B cell (primary cell): ENCODE measurements around the gene SMURF1. TPM values are rescaled to one million over a fixed set of nuclear protein-coding genes. Genes with fewer than 3 reads are reported as not detected.

Experiments
- ATAC-seq: fragments of 200-7000 bp; cut with Tn5 transposase; one replicate; pipeline ENCODE4 v1.10.0; 2021; ENCODE audit warnings: low read depth, mild to moderate bottlenecking, moderate number of reproducible peaks, moderate library complexity
- CTCF ChIA-PET: fragments of 350-600 bp; sonication (Branson Sonifier 250); formaldehyde crosslinking; loops from one replicate; lab custom pipeline; 2021; ENCODE audit warnings: antibody characterized with exemption, inconsistent platforms; lab: Charles Lee
- POLR2A ChIA-PET: fragments of 350-600 bp; sonication (Branson Sonifier 250); formaldehyde crosslinking; loops from one replicate; lab custom pipeline; 2021; ENCODE audit warnings: antibody characterized with exemption; lab: Charles Lee
- DNase-seq: peaks from one replicate; pipeline ENCODE4 v3.0.0; 2013
- H2AFZ ChIP-seq: 2 replicates; pipeline ENCODE4 v1.6.1; 2012; ENCODE audit warnings: mild to moderate bottlenecking, low read depth, low read length; ENCODE audit not compliant: insufficient read depth, poor library complexity, severe bottlenecking
- H3K27ac ChIP-seq, 2 donors: 1 replicate in 1 of 2; 2 replicates in 1 of 2; pipeline ENCODE4 v1.5.1; 2012 to 2013; ENCODE audit warnings: low read length in 2 of 2, mild to moderate bottlenecking in 2 of 2, moderate library complexity in 1 of 2
- H3K27me3 ChIP-seq, 4 experiments: fragments of 200-600 bp in 1 of 4; sonication (generic) in 1 of 4; replicated peaks in 1 of 4; 1 replicate in 2 of 4; 2 replicates in 2 of 4; pipeline versions ENCODE4 v1.6.1 to v1.7.0; 2013 to 2016; ENCODE audit warnings: low read length in 3 of 4, mild to moderate bottlenecking in 2 of 4, mixed read lengths in 1 of 4, moderate library complexity in 1 of 4; ENCODE audit not compliant: insufficient read depth in 4 of 4, control insufficient read depth in 3 of 4; ENCODE audit errors: control extremely low read depth in 1 of 4
- H3K36me3 ChIP-seq, 2 experiments: replicated peaks in 1 of 2; 1 replicate in 1 of 2; 2 replicates in 1 of 2; pipeline versions ENCODE4 v1.6.1 to v1.7.1; 2013; ENCODE audit warnings: low read length in 1 of 2; ENCODE audit not compliant: insufficient read depth in 2 of 2, control insufficient read depth in 1 of 2; ENCODE audit errors: control extremely low read depth in 1 of 2, extremely low read depth in 1 of 2
- H3K4me1 ChIP-seq, 2 donors: fragments of 200-600 bp in 1 of 2; sonication (generic) in 1 of 2; 1 replicate in 1 of 2; 2 replicates in 1 of 2; pipeline versions ENCODE4 v1.5.1 to v1.6.1; 2013 to 2017; ENCODE audit warnings: low read length in 2 of 2; ENCODE audit not compliant: control insufficient read depth in 2 of 2, insufficient read depth in 2 of 2
- H3K4me2 ChIP-seq: replicated peaks from 2 replicates; pipeline ENCODE3; 2012; ENCODE audit warnings: mild to moderate bottlenecking, low read depth, low read length; ENCODE audit not compliant: poor library complexity, severe bottlenecking
- H3K4me3 ChIP-seq, 5 experiments: fragments of 200-600 bp in 1 of 5; sonication (generic) in 1 of 5; 1 replicate in 3 of 5; 2 replicates in 2 of 5; pipeline versions ENCODE4 v1.5.1 to v1.7.0; 2011 to 2016; ENCODE audit warnings: low read length in 4 of 5, mild to moderate bottlenecking in 4 of 5, low read depth in 2 of 5, control low read depth in 1 of 5, moderate library complexity in 1 of 5; ENCODE audit not compliant: insufficient read depth in 1 of 5; ENCODE audit errors: control extremely low read depth in 1 of 5, extremely low read depth in 1 of 5
- H3K79me2 ChIP-seq: fragments of 200-600 bp; sonication (generic); one replicate; pipeline ENCODE4 v1.6.0; 2016; ENCODE audit warnings: low read length; ENCODE audit not compliant: control insufficient read depth, insufficient read depth
- H3K9ac ChIP-seq: fragments of 200-600 bp; sonication (generic); 2 replicates; pipeline ENCODE4 v1.6.1; 2017; ENCODE audit warnings: mild to moderate bottlenecking, low read length, moderate library complexity
- H3K9me3 ChIP-seq, 3 donors: one replicate each; pipeline versions ENCODE4 v1.6.1 to v1.7.1; 2013; ENCODE audit warnings: low read length in 2 of 3; ENCODE audit not compliant: control insufficient read depth in 2 of 3, insufficient read depth in 1 of 3; ENCODE audit errors: control extremely low read depth in 1 of 3
- H4K20me1 ChIP-seq: 2 replicates; pipeline ENCODE4 v1.6.0; 2012; ENCODE audit warnings: mild to moderate bottlenecking, low read length; ENCODE audit not compliant: insufficient read depth, control insufficient read depth, poor library complexity, severe bottlenecking
- H3K27ac Mint-ChIP-seq: one replicate; pipeline ENCODE4 v1.8.0; 2021; ENCODE audit warnings: mixed read lengths
- H3K27me3 Mint-ChIP-seq: one replicate; pipeline ENCODE4 v1.8.0; 2021; ENCODE audit warnings: mixed read lengths
- H3K4me1 Mint-ChIP-seq: one replicate; pipeline ENCODE4 v1.8.0; 2021; ENCODE audit warnings: mixed read lengths
- H3K4me3 Mint-ChIP-seq: one replicate; pipeline ENCODE4 v1.8.0; 2021; ENCODE audit warnings: mixed read lengths
- H3K9me3 Mint-ChIP-seq: one replicate; pipeline ENCODE4 v1.8.0; 2022; ENCODE audit warnings: mixed read lengths; ENCODE audit not compliant: insufficient read depth
- CTCF ChIP-seq: fragments of 200-600 bp; IDR thresholded peaks from one replicate; pipeline ENCODE4 v1.8.0; 2022; ENCODE audit warnings: antibody characterized with exemption, mild to moderate bottlenecking
- EZH2 ChIP-seq: IDR thresholded peaks from 2 replicates; pipeline ENCODE4 v1.6.1; 2012; ENCODE audit warnings: borderline replicate concordance, low read depth, mild to moderate bottlenecking, moderate library complexity, low read length; ENCODE audit not compliant: insufficient read depth, poor library complexity, severe bottlenecking
- WGBS: methylation state at CpG from one replicate; pipeline ENCODE4 v1.1.5; 2013; ENCODE audit warnings: missing lambda C conversion rate; ENCODE audit not compliant: insufficient coverage; 5-methylcytosine and 5-hydroxymethylcytosine counted together
- intact Hi-C: fragments of 100-400 bp; cut with micrococcal nuclease; formaldehyde crosslinking; loops from one replicate; pipeline ENCODE4 v1.10.0; 2022
- polyA plus RNA-seq: library from polyadenylated mRNA; depleted of rRNA; stranded (reverse); fragments of >200 nt; gene quantifications from 2 replicates; pipeline ENCODE4 v1.2.3, GENCODE V29; 2012
- total RNA-seq, 2 donors: library from RNA; stranded (reverse); fragments of 120-200 nt in 1 of 2; gene quantifications; 1 replicate in 1 of 2; 2 replicates in 1 of 2; pipeline versions ENCODE4 v1.2.3 to v1.2.4, GENCODE V29; 2013 to 2022

SMURF1 gene
- total and polyA plus RNA-seq, 2 donors (not counting 1 experiment from before 2014, with no cell fraction given) = 7.5 to 28.6 TPM

DNA sequence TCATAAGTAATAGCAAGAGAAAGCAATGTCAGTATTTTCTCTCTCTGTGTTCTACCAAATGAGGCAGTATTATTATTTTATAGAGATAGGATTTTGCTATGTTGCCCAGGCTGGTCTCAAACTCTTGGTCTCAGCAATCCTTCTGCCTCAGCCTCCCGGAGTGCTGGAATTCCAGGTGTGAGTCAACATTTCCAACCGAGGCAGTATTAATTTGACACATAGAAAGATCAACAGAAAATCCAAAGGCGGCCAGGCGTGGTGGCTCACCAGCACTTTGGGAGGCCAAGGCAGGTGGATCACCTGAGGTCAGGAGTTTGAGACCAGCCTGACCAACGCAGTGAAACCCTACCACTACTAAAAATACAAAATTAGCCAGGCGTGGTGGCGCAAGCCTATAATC is 71.8 kb downstream of the SMURF1 start:
- ChIA-PET CTCF (interaction anchor here (1.8 kb wide), 1 partner anchor 238 kb away, joined by 3 read pairs; no protein-coding TSS in a partner anchor), POLR2A (no interaction called here)
- Mint-ChIP-seq H3K27ac (no peak overlapping the region), H3K4me3 (no peak overlapping the region), H3K9me3 (peaks cover 3% of the 10 kb centered on the region), H3K27me3 (no peaks in the 10 kb centered on the region), H3K4me1 (peaks cover 25% of the 10 kb centered on the region)
- H3K4me1 ChIP-seq = peaks cover 6 to 8% of the 10 kb centered on the region in 2 donors
- 97% methylated on average over 5 of the region's 7 CpGs for WGBS
- intact Hi-C loops = no loop called here
- H3K79me2 ChIP-seq = peaks cover 85% of the 10 kb centered on the region
- peaks cover 0 to 2% of the 10 kb centered on the region in 2 experiments for H3K36me3 ChIP-seq
- DNase-seq (no peak), ATAC-seq (no peak)
- no peak overlapping the region for H3K4me3 ChIP-seq
- no peaks in the 10 kb centered on the region for H3K27me3 ChIP-seq
- TF ChIP-seq CTCF = no peak
- TF ChIP-seq EZH2 = no peak
- H2AFZ ChIP-seq = no peak overlapping the region
- no peaks in the 10 kb centered on the region for H3K9me3 ChIP-seq
- H4K20me1 ChIP-seq = peaks cover 46% of the 10 kb centered on the region
- H3K27ac ChIP-seq = no peak overlapping the region
- H3K9ac ChIP-seq = no peak overlapping the region
- no peak overlapping the region for H3K4me2 ChIP-seq

- ChIA-PET POLR2A (no interaction called here), CTCF (no interaction called here)
- Histone ChIP-seq H3K9me3 (no peaks in the 10 kb centered on the region), H3K36me3 (no peaks in the 10 kb centered on the region), H3K27me3 (no peaks in the 10 kb centered on the region), H3K4me2 (peak overlapping the region; percentile 11), H3K9ac (no peak overlapping the region), H3K4me1 (peaks cover 6 to 8% of the 10 kb centered on the region in 2 donors), H4K20me1 (peaks cover 46% of the 10 kb centered on the region), H3K4me3 (no peak overlapping the region), H3K79me2 (peaks cover 71% of the 10 kb centered on the region), H3K27ac (no peak overlapping the region), H2AFZ (no peak overlapping the region)
- H3K27ac Mint-ChIP-seq = no peak overlapping the region
- intact Hi-C loops = no loop called here
- peaks cover 16% of the 10 kb centered on the region for H3K4me1 Mint-ChIP-seq
- H3K9me3 Mint-ChIP-seq = peaks cover 3% of the 10 kb centered on the region
- DNase-seq = no peak
- 17% methylated on average over 1 of the region's 3 CpGs for WGBS
- TF ChIP-seq EZH2 (no peak), CTCF (no peak)
- no peak for ATAC-seq
- H3K4me3 Mint-ChIP-seq = no peak overlapping the region
- no peaks in the 10 kb centered on the region for H3K27me3 Mint-ChIP-seq
Measured at GRCh38 chr7:99070361-99070760, 73.5 kb downstream of the SMURF1 start.
